Panc1 (cell line): Measurements from ENCODE around the gene CROCC.

Experiments
- CTCF ChIP-seq: fragments of 450-650 bp; IDR thresholded peaks from 2 replicates; pipeline ENCODE4 v1.5.1; 2017; ENCODE audit warnings: mild to moderate bottlenecking
- POLR2AphosphoS5 ChIP-seq: IDR thresholded peaks from 2 replicates; pipeline ENCODE4 v1.6.1; 2012; ENCODE audit warnings: mild to moderate bottlenecking, low read depth, low read length, moderate library complexity
- SIN3A ChIP-seq: IDR thresholded peaks from 2 replicates; pipeline ENCODE4 v1.6.1; 2012; ENCODE audit warnings: low read depth, mild to moderate bottlenecking, low read length, moderate library complexity, borderline replicate concordance; ENCODE audit not compliant: insufficient read depth
- TCF7L2 ChIP-seq: IDR thresholded peaks from 2 replicates; pipeline ENCODE4 v1.6.1; 2011; ENCODE audit warnings: mild to moderate bottlenecking, low read depth, low read length, inconsistent platforms

- TF ChIP-seq SIN3A (no peak), POLR2AphosphoS5 (no peak), CTCF (no peak), TCF7L2 (no peak)
Observed at GRCh38 chr1:16970132-16970910, 48.6 kb downstream of the CROCC start.
